RWPE2 (cell line): Measurements from ENCODE around the gene SLC44A1.

Experiments
- ATAC-seq: fragments of 200-7000 bp; cut with Tn5 transposase; 3 replicates; pipeline ENCODE4 v1.9.1; 2021; ENCODE audit warnings: low read depth
- DNase-seq: peaks from one replicate; pipeline ENCODE4 v3.0.0-alpha.2; 2020; ENCODE audit warnings: low spot score
- H3K27ac ChIP-seq: fragments of 450-650 bp; 2 replicates; pipeline ENCODE4 v1.5.1; 2017; ENCODE audit warnings: mild to moderate bottlenecking; ENCODE audit not compliant: poor library complexity, severe bottlenecking
- H3K27me3 ChIP-seq: fragments of 250-450 bp; sonication (Bioruptor Pico); 2 replicates; pipeline ENCODE4 v1.5.1; 2021; ENCODE audit warnings: mild to moderate bottlenecking, moderate library complexity; ENCODE audit not compliant: insufficient read depth, poor library complexity, severe bottlenecking
- H3K36me3 ChIP-seq: fragments of 250-450 bp; sonication (Bioruptor Pico); 2 replicates; pipeline ENCODE4 v1.5.1; 2020; ENCODE audit warnings: low read depth, mild to moderate bottlenecking, moderate library complexity
- H3K4me1 ChIP-seq: fragments of 250-450 bp; sonication (Bioruptor Pico); 2 replicates; pipeline ENCODE4 v1.5.1; 2021; ENCODE audit warnings: mild to moderate bottlenecking, moderate library complexity; ENCODE audit not compliant: insufficient read depth, poor library complexity, severe bottlenecking
- H3K4me3 ChIP-seq: fragments of 250-450 bp; sonication (Bioruptor Pico); 2 replicates; pipeline ENCODE4 v1.5.1; 2021; ENCODE audit warnings: mild to moderate bottlenecking, moderate library complexity; ENCODE audit not compliant: severe bottlenecking
- H3K9me3 ChIP-seq: fragments of 250-450 bp; sonication (Bioruptor Pico); 2 replicates; pipeline ENCODE4 v1.5.1; 2021; ENCODE audit warnings: mild to moderate bottlenecking, moderate library complexity; ENCODE audit not compliant: severe bottlenecking
- CTCF ChIP-seq: fragments of 450-650 bp; IDR thresholded peaks from one replicate; pipeline ENCODE4 v1.5.1; 2017; ENCODE audit warnings: mild to moderate bottlenecking, moderate library complexity; ENCODE audit not compliant: poor library complexity, severe bottlenecking

Gene SLC44A1

DNA sequence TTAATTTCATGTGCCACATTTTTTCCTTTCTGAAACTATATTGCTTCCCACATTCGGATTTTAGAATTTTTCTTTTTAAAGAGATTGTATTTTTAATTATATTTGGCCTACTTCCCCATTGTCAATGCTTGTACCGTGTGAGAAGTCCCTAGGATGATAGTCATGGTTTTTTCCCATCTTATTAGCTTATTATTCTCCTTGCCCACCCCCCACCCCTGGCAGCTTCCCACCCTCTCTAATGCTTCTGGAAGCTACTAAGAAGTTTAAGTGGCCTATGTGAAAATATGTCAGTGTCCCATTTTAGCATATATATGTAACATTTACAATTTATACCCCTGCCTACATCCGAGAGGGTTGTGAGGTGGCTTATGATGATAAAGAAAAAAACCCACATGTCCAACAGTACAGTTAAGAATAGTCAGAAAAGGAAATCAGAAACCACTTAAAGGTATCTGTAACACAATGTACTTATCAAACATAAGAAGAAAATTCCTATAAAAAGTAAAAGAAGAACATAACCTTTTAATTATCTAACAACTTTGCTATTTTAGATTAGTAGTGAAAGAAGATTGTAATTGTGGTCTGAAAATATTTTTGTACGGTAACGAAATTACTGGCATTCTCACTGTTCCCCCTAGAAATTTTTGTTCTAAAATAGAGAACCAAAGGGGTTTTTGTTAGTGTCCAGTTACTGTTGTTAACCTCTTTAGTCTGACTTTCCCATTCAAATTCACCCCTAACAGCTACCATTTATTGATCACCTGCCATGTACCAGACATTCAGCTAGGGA lies 62.1 kb downstream of the SLC44A1 start:
- no peak for ATAC-seq

DNA sequence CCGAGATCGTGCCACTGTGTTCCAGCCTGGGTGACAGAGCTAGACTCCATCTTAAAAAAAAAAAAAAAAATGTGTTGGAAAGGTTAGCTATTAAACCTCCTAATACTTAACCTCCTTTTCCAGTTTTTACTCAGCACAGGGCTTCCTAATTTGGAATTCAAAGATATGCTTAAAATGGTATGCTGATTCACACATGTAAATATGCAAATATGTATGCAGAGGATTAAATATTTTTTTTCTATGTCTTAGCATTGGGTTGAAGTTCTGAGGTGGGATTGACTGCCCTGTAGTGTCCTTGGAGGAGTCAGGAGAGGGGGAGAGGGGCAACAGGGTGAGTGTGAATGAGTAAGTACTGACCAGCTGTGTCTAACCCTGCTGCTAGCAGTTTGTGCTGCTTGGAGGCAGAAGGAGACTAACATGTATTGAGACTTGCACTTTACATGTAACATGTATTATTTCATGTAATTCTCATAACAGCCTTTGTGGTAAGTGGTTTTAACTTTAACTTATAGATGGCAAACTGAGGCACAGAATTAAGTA lies 63.2 kb downstream of the SLC44A1 start:
- no peak for TF ChIP-seq CTCF
- H3K4me3 ChIP-seq = no peak overlapping the region
- no peaks in the 10 kb centered on the region for H3K9me3 ChIP-seq
- no peak overlapping the region for H3K27ac ChIP-seq
- ATAC-seq (no peak), DNase-seq (no peak)
- H3K4me1 ChIP-seq = no peaks in the 10 kb centered on the region
- 0 out of 2 replicates have a peak, but pooled peaks cover 4% of the 10 kb centered on the region for H3K36me3 ChIP-seq
- H3K27me3 ChIP-seq = no peaks in the 10 kb centered on the region

More for the DNA sequence above, 62.1 kb downstream of the SLC44A1 start:
- Histone ChIP-seq H3K9me3 (no peaks in the 10 kb centered on the region), H3K4me1 (no peaks in the 10 kb centered on the region), H3K4me3 (no peak overlapping the region), H3K27ac (no peak overlapping the region), H3K27me3 (no peaks in the 10 kb centered on the region), H3K36me3 (0 out of 2 replicates have a peak, but pooled peaks cover 8% of the 10 kb centered on the region)
- no peak for DNase-seq
- TF ChIP-seq CTCF = no peak

GRCh38 chr9:105308461-105309341 lies 64.2 kb downstream of the SLC44A1 start:
- no peak overlapping the region for H3K4me3 ChIP-seq
- DNase-seq (no peak), ATAC-seq (no peak)
- no peaks in the 10 kb centered on the region for H3K27me3 ChIP-seq
- H3K9me3 ChIP-seq = no peaks in the 10 kb centered on the region
- H3K4me1 ChIP-seq = no peaks in the 10 kb centered on the region
- no peak for TF ChIP-seq CTCF
- H3K36me3 ChIP-seq = 0 out of 2 replicates have a peak, but pooled peaks cover 4% of the 10 kb centered on the region
- H3K27ac ChIP-seq = no peak overlapping the region

DNA sequence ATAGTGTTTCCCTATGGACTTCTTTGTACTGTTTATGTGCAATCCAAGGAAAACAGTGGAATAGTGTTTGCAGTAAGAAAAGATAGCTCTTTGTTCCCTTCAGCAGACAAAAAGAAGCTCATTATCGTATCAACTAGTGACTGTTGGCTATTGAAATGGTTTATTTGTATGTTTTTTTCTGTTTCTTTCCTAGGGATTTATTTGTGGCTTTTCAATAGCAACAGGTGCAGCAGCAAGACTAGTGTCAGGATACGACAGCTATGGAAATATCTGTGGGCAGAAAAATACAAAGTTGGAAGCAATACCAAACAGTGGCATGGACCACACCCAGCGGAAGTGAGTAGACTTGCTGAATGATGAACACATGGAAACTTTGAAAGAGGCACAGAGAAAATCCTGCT lies 65.1 kb downstream of the SLC44A1 start:
- Histone ChIP-seq H3K36me3 (0 out of 2 replicates have a peak, but pooled peaks cover under 1% of the 10 kb centered on the region), H3K9me3 (no peaks in the 10 kb centered on the region), H3K27ac (no peak overlapping the region), H3K27me3 (no peaks in the 10 kb centered on the region), H3K4me3 (no peak overlapping the region), H3K4me1 (no peaks in the 10 kb centered on the region)
- ATAC-seq (no peak), DNase-seq (no peak)
- no peak for TF ChIP-seq CTCF
